NCI-H2227 (cell line): ENCODE data around the gene BCCIP.

Experiments
- DNase-seq: peaks from one replicate; lab custom pipeline; 2025; ENCODE audit not compliant: unreplicated experiment; lab: John Stamatoyannopoulos, UW

BCCIP gene

DNA sequence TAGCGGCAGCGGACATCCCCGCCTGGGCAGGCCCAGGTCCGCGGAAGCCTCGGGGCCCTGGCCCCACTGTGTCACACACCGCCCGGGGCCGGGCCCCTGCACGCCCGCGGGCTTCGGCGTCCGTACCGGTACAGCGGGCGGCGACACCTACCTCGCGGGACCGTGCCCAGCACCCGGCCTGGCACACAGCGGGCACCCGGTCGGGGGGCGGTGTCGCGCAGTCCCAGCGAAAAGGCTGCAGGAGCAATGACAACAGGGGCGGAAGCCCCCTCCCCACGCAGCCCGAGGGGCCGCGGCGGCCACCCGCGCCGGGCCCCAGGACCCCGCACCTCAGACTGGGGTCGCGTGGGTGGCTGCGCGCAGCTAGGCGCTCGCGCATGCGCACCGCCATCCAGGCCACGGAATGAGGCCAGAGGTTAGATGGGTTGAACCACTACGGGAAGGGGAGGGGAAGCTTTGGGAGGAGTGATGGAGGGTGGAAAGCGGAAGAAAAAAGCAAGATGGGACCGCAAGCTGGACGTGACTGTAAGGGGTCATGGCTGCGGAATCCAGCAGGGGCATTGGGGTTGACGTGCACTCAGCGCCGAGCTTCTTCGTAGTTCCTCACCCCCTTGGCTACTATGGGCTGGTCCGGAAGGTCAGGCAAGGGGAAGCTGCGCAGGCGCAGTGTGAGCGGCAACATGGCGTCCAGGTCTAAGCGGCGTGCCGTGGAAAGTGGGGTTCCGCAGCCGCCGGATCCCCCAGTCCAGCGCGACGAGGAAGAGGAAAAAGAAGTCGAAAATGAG lies at the start of gene BCCIP, which contains the start of gene UROS:
TSS of gene BCCIP (plus strand) at position 669 of the 785 bp plus-strand sequence. CDS start at position 681, 12 bp downstream.
TSS of gene UROS (minus strand) at position 381 of the 785 bp plus-strand sequence. CDS start 6,759 bp downstream, outside the sequence.
- peak; percentile 92 for DNase-seq

DNA sequence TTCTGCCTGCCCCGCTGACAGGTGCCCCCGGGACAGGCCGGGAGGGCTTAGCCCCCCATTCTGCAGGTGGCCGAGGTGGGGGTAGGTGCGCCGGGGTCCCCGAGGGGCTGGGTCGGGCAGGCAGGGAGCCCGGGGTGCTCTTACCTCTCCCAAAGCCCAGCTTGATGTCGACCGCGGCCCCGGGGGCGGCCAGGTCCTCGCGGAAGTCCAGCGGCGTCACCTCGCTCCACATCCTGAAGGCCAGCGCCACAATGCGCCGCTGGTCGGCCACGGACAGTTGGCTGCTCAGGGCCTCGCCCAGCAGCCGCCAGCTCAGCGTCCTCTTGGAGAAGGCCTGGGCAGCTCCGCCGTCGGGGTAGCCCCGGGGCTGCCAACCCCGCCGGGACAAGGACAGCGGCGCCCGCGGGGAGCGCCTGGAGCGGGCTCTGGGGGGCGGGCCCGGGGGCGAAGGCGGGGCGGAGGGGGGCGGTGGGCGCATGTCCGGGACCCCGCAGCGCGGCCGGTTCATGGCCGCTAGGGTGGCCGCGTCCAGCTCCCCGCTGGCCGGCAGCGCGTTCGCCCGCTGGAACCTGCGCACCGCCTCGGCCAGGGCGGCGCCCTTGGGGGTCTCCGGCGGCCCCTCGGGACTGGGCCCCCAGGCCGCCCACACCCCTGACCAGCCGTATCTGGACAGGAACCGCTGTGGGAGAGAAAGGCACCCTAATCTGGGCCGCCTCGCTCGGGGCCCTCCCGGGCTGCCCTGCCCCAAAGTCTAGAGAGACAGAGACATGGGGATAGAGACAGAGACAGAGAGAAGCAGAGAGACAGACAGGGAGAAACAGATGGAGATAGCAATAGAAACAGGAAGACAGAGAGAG lies 49.4 kb upstream of the BCCIP start:
- peak; percentile 18 for DNase-seq

DNA sequence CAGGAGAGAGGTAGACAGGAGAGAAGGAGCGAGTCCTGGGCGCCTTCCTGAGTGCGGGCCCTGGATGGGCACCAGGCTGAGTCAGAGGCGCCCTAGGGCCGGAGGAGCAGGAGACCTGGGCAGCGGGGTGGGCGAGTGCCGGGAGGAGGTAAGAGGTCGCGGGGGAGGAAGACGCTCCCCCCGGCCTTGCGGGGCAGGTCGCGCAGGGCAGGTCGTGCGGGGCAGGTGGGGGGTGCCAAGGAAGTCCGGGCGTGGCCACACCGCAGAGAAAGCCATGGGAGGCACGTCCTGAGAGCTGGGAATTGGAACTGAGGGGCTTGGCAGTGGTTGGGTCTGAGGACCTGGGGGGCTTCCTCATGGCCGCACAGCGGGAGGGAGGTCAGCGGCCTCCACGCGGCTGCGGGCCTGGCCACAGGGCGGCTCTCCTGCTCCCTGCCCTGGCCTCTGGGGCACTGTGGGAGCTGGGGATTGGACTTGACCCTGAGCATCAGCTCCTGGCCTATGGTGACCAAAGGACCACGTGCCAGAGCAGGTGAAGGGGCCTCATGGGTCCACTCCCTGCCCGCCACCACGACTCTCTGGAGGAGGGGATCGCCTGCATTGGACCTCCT lies 48.7 kb upstream of the BCCIP start:
- no peak for DNase-seq

DNA sequence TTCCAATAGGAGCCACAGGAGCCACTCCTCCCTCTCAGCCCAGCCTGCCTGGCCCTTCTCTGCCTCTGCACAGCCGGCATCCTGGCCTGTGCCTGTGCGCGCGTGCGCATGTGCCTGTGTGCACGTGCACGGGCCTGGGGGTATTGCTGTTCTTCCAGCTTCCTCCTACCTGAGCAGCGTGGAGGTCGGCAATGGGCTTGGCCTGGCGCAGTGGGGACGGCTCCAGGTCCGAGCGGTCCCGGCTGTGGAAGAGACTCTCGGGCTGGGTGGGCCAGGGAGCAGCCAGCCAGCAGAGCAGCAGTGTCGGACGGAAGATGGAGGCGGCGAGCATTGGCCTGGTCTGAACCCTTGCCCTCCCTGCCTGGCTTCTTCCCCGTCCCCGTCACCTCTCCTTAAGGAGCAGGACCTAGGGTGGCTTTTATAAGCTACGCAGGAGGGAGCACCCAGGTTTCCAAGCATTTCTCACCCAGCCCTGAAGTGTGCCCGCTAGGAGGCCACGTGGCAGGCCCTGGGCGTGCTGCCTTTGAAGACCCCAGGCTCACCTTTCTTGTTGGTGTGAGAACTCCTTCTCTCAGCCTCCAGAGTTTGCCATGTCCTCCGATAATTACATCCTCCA lies 47.7 kb upstream of the BCCIP start, which contains the start of gene MMP21:
TSS of gene MMP21 (minus strand) at position 331 of the 616 bp plus-strand sequence. CDS start at position 331, 0 bp downstream.
- no peak for DNase-seq

DNA sequence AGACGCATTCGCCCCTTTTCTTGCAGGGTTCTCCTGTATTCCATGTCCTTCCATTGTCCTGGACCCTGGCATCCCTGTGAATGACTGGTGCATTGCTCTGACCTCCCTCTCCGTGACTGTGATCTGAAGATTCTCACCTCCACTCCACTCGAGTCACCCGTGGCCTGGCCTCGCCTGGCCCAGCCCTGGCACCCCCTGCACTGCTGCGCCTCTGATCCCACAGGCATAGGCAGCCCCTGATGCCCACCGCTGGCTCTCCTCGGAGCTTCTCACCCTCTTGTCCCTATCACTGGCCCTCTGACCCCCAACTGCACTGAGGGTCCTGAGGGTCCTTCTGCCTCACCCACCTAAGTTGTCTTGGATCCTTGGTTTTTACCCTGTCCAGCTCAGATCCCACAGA lies 45.5 kb upstream of the BCCIP start:
- no peak for DNase-seq

DNA sequence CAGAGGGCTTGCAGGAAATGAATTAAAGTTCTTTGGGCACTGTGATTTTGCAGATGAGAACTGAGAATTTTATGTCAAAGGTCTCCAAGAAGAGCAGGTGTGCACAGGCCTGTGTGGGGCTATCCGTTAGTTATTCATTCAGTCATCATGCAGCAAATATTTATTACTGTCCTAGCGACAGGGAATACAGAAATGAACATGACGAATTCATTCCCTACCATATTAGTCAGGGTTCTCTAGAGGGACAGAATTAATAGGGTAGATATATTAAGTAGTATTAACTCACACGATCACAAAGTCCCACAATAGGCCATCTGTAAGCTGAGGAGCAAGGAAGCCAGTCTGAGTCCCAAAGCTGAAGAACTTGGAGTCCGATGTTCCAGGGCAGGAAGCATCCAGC lies 44.8 kb upstream of the BCCIP start:
- no peak for DNase-seq

DNA sequence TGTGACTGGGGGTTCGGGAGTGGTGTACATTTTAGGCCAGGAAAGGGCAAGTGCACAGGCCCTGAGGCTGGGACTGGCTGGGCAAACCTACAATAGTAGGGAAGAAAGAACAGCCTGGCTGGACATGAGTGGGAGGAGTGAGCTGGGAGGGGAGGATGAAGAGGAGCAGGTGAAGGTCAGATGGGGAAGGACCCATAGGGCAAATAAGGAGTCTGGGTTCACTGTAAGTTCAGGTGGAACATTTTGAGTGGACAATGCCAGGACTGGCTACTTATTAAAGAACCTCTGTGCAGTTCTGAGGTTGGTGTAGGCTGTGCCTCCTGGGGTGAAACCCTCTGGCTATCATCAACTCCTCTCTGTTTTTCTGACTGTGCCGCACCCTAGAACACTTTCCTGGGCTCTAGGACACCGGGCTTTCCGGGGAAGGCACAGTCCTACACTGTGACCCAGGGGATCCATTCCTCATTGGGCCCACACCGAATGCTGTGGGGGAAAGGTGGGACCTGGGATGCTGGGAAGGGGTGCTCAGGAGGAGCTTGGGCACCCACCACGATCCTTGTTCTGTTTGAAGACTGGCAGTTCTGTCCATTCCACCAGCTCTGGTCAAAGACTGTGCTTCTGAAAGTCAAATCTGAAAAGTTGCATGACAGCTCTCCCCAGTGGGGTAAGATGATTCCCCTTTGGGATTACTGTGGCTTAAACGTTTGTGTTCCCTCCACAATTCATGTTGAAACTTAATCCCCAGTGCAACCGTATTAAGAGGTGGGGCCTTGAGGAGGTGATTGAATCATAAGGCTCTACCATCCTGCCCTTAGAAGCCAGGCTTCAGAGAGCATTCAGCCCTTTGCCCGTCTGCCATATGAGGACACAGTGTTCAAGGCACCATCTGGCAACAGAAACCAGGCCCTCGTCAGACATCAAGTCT lies 43.7 kb upstream of the BCCIP start:
- no peak for DNase-seq

DNA sequence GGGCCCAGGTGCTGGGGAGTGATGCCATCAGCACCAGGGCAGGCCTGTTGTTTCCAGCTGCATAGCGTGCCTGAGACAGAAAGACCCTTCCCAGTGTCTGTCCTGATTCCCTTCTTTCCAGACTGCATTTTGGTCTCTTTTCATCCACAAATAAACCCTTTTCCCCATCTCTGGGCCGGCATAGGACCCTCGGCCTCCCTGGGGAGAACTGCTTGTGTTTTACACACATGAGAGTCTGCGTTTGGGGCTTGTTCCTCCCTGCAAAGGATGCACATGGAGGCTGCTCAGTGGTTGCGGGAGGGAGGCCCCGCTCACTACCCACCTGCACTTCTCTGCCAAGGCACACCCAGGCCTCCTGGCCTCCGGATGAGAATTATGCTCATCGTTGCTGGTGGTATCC lies 42.0 kb upstream of the BCCIP start:
- no peak for DNase-seq

DNA sequence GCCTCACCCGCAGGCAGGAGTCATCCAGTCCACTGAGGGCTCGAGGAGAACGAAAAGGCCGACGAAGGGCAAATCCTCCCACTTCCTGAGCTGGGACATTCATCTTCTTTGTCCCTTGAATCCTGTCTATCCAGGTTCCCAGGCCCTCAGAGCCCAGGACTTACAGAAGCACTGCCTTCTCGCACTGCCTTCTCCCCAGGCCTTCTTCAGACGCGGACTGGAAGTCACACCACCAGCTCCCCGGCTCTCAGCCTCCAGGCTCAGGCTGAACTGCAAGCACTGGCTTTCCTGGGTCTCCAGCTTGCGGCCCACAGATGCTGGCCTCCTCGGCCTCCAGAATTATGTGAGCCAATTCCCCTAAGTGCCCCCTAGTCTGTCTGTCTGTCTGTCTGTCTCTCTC lies 41.3 kb upstream of the BCCIP start:
- DNase-seq: no peak

DNA sequence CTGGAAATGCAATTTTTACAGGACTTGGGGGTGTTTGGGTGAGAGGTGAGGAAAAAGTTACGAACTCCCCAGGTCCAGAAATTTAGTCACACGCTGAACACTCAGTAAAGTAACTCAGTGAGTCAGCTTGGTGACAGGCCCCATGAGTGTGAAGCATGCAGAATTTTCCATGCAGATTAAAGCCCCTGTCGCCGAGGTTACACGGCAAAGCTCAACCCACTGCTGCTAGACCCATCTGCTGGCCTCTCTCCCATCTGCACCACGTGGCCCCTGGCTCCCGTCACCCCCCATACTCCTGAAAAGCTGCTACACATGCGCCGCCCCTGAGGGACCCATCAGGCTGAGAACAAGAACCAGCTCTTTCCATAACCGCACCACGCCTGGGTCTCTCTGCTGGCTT lies 40.7 kb upstream of the BCCIP start:
- no peak for DNase-seq

DNA sequence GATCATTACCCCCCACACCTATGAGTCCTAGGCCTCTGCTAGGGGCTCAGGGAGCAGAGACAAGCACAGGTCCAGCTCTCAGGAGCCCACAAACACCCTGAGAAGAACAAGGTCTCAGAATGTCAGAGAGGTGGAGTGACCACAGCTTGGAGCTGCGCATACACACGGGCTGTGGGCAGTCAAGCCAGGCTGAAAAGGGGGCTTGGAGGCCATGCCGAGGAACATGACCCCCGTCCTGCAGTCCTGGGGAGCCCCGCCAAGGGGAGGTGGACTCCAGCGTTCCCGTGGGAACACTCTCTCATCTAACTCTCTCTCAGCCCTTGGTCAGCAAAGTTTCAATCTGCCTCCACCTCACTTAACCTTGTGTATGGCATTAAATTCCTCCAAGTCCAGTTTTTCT lies 39.9 kb upstream of the BCCIP start:
- no peak for DNase-seq

DNA sequence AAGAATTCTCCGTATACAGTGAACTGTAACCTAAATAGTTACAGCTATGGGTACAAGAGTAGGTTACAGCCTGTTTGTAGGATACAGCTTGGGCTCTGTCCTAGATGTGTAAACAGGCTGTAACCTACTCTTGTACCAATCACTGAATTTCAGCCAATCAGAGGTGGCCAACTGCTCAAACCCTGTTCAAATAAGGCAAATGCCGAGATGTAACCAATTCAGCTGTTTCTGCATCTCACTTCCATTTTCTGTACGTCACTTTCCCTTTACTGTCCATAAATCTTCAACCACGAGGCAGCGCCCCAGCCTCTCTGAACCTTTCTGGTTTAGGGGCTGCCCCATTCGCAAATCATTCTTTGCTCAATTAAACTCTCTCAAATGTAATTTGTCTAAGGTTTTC lies 39.4 kb upstream of the BCCIP start:
- no peak for DNase-seq

DNA sequence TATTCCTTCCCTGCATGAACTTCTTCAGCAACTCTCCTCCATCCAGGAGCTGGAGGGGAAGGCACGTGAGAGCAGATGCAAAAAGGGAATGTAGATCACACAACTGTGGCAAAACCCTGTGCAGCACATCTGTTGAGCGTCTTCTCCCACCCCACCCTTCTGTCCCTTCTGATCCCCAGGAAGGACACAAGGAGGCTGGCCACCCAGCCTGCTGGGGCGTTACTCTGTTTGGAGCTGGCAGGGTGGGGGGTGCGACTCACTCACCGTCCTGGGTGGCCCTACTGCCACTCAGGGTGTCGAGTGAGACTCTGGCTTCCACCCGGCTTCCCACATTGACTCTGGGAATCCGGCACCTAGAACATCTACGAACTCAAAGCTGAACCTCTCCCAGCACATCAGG lies 37.6 kb upstream of the BCCIP start:
- DNase-seq: no peak

DNA sequence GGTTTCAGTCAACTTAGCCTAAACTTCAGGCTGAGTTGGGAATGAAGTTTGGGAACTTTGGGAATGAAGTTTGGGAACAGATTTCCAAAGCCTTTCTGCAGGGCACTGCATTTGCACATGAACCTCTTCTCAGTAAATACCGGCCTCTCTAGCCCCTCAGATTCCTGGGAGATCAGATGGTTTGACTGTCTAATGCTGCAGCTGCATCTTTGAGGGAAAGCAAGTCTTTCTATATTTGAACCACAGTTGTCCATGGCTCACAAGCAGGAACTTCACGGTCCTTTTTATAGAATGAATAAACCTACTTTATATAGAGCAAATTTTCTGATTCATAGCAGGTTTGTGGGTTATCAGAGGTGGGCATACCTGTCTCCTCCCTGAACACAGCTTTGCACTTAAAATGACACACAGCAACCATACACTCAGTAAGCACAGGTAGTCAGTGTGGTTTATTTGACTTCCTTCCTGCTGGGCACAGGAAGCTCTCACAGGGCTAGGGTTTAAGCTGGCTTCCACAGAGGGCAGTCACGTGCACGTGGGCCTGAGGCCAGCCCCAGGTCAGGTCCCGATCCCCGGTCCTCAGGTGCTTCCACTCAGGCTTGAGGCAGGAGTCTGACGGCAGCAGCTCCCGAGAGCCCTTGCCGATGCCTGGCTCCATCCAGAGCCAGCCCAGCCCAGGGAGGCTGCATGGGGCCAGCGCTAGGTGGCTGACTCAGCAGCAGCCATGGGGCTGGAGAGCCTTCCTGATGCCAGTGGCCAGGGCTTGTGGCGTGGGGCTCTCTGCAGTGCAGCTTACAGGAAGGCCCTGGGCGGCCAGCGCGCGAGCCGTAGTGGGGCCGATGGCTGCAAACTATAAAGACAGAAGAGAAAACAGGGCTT lies 35.0 kb upstream of the BCCIP start:
- DNase-seq: no peak

DNA sequence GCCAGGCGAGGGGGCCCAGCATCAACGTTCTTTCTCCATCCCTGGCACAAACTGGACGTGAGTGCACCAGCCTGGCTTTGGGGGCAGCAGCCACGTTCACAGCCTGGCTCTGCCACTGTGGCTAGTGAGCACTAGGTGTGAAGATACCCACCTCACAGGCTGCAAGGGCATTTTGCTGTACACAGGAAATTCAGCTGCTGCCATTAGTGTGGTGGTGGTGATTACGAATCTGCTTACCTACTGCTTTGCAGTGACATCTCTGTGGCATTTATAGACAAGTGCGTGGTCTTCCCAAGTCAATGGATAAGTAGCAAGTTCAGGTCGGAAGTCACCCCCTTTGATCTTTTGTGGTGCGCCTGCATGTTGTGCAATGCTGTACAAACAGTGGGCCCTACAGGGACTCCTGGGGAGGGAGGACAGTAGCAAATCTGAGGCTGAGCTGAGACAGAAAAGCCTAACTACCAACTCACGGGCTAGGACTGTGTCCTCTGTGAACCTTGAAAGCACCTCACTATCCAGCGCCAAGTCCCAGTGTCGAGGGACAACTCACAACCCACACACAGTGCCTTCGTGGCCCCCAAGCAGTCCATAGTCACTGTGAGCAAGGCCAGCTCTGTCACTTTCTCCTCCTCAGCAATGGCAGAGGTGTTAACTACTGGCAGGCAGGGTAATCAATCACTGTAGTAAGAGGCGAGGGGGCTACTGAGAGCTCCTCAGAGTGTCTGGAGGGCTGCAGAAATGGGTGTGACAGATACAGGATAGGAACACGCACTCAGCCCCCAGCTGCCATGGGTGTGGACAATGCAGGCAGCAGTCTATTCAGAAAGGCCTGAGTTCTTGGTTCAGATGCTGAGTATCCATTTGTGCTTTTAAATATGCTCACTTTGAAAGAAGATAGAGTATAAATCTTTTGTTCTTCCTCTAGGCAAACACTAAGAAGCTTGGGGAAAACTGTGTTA lies 30.7 kb upstream of the BCCIP start:
- no peak for DNase-seq

DNA sequence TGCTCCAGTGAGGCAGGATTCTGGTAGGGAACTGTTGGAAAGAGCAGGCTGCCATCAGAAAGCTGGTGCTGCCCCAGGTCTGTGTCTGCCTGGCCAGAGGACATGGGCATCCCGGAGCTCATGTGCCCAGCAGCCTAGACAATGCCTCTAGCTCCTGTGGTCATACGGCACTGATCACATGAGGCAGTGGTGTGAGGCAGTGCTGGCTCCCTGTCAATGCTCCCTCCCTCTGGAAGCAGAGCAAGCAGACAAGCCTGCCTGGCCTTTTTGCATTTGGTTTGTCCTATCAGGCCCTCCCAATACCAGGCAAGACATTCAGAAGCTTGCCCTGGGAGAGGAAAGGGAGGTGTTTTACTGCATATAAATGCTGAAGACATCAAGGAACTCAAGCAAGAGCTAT lies 28.2 kb upstream of the BCCIP start:
- no peak for DNase-seq

DNA sequence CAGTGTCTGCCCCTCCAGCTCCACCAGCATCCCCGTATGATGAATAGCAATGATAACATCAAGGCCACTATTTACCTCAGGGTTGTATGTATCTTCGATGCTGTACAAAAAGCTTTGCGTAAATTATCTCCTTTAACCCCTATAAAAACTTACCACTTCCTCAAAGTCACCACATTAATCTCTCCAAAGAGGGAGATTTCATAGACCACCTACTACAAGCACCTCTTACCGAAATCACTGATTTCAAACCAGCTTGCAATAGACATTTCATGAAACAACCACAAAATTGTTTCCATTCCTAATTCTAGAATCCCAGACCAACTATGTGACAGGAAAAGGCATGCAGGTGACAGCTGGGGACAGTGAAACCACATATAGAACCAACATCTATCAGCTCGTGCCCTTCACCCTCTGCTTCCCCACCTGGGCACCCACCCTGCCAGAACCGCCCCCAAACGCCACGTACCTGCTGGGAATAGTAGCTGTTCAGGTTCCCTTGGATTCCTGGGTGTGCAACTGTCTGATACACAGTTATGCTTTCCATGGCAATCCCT lies 27.6 kb upstream of the BCCIP start:
- no peak for DNase-seq

DNA sequence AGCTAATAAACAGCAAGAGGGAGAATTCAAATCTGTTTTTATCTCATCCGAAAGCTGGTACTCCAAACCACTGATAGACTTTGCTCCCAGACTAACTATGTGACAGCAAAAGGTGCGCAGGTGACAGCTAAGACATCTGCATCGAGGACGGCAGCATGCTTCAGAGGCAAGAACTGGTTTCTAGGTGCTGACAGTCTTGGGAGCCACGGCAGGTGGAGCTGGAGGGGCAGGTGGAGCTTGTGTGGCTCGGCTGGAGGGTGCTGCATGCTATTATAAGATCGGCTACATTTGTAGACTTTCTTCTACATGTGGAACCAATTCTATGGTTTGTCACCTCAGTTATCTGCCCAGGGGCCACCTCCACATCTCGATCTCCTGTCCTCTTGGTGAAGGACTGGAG lies 25.9 kb upstream of the BCCIP start:
- no peak for DNase-seq
